ENCODE measurements around the gene CAPN12. TPM values are rescaled to one million over a fixed set of nuclear protein-coding genes. Genes with fewer than 3 reads are reported as not detected.

The CAPN12 gene
- total and polyA plus RNA-seq, 2 of the 8 experiments (the other 6 are each of a cell fraction or from before 2014, with no cell fraction given) = 8.8 to 20.0 TPM

DNA sequence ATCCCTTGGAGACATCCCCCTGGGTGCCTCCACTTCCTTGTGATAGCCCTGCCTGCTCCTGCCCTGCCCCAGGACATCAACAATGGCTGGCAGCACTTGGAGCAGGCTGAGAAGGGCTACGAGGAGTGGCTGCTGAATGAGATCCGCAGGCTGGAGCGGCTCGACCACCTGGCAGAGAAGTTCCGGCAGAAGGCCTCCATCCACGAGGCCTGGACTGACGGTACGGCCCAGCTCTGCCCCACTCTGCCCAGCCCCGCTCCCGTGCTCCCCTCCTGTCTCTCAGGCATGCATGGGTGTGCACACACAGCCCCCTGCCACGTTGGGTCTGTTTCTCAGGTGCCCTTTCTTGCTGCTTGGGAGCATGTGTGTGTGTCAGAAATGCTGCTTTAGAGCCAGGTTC is 26.4 kb downstream of the CAPN12 start (continued):
- no peak for TF ChIP-seq NANOG (IDR thresholded peaks at IDR 0.05; ENCODE audit: insufficient read depth, low read depth, low read length, poor library complexity, severe bottlenecking)
